HPDE6-E6E7 (cell line): ENCODE data around the gene NKX2-8.
A peak's percentile ranks its signal among the peaks of the same experiment; 100 is the strongest.
"Not testable (repeated sequence)": the region's sequence is repeated elsewhere in the genome, so short reads cannot be mapped to it uniquely, and the experiment has no call there.

Experiments used
- DNase-seq: peaks from one replicate; pipeline ENCODE4 v3.0.0; 2011; ENCODE audit warnings: missing footprints; ENCODE audit errors: extremely low spot score

The NKX2-8 gene

GRCh38 chr14:36580141-36580855, 2.1 kb downstream of the NKX2-8 start:
- DNase-seq = no peak

GRCh38 chr14:36579573-36580140, 2.8 kb downstream of the NKX2-8 start:
- DNase-seq = no peak

- no peak for DNase-seq
Observed at GRCh38 chr14:36579001-36579555, 3.3 kb downstream of the NKX2-8 start.

- no peak for DNase-seq
Observed at GRCh38 chr14:36570065-36570464, 12.3 kb downstream of the NKX2-8 start.

GRCh38 chr14:36556811-36557433, 25.5 kb downstream of the NKX2-8 start:
- DNase-seq = peak; percentile 49

GRCh38 chr14:36555998-36556743, 26.2 kb downstream of the NKX2-8 start:
- DNase-seq = no peak

GRCh38 chr14:36553656-36554260, 28.7 kb downstream of the NKX2-8 start:
- peak; percentile 19 for DNase-seq

GRCh38 chr14:36550899-36551298, 31.5 kb downstream of the NKX2-8 start:
- no peak for DNase-seq

- DNase-seq = not testable (repeated sequence)
Observed at GRCh38 chr14:36544280-36544679, 38.1 kb downstream of the NKX2-8 start.

GRCh38 chr14:36538051-36538450, 44.4 kb downstream of the NKX2-8 start:
- DNase-seq = no peak
